ENCODE measurements around the gene SQSTM1. TPM values are rescaled to one million over a fixed set of nuclear protein-coding genes. Genes with fewer than 3 reads are reported as not detected.

The SQSTM1 gene
- total and polyA plus RNA-seq, 4 donors = 127 to 330 (median 256) TPM

DNA sequence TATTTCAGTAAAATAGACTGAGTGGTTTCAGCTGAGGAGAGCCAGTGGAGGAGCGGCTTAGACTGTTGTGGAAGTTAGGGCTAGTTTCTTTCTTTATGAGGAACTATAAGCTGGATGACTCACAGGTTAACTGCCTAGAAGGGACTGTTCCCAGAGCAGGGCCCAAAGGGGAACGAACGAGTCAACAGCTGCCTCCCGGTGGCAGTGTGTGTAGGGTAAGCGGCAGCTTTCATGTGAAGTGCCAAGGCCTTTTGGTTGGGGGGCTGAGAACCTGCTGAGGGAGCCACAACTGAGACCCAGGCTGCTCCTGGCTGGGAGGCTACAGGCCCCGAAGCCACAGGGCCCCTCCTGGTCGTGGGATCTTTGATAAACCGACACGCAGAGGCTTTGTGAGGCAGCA is 7.0 kb downstream of the SQSTM1 start:
- TF ChIP-seq, protein P1, sequence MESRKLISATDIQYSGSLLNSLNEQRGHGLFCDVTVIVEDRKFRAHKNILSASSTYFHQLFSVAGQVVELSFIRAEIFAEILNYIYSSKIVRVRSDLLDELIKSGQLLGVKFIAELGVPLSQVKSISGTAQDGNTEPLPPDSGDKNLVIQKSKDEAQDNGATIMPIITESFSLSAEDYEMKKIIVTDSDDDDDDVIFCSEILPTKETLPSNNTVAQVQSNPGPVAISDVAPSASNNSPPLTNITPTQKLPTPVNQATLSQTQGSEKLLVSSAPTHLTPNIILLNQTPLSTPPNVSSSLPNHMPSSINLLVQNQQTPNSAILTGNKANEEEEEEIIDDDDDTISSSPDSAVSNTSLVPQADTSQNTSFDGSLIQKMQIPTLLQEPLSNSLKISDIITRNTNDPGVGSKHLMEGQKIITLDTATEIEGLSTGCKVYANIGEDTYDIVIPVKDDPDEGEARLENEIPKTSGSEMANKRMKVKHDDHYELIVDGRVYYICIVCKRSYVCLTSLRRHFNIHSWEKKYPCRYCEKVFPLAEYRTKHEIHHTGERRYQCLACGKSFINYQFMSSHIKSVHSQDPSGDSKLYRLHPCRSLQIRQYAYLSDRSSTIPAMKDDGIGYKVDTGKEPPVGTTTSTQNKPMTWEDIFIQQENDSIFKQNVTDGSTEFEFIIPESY (IDR thresholded peaks at IDR 0.05) = no peak
- no peak for TF ChIP-seq HNF4G (IDR thresholded peaks at IDR 0.05)
- TF ChIP-seq FOXA1 (IDR thresholded peaks at IDR 0.05) = no peak
- TF ChIP-seq, protein P2, sequence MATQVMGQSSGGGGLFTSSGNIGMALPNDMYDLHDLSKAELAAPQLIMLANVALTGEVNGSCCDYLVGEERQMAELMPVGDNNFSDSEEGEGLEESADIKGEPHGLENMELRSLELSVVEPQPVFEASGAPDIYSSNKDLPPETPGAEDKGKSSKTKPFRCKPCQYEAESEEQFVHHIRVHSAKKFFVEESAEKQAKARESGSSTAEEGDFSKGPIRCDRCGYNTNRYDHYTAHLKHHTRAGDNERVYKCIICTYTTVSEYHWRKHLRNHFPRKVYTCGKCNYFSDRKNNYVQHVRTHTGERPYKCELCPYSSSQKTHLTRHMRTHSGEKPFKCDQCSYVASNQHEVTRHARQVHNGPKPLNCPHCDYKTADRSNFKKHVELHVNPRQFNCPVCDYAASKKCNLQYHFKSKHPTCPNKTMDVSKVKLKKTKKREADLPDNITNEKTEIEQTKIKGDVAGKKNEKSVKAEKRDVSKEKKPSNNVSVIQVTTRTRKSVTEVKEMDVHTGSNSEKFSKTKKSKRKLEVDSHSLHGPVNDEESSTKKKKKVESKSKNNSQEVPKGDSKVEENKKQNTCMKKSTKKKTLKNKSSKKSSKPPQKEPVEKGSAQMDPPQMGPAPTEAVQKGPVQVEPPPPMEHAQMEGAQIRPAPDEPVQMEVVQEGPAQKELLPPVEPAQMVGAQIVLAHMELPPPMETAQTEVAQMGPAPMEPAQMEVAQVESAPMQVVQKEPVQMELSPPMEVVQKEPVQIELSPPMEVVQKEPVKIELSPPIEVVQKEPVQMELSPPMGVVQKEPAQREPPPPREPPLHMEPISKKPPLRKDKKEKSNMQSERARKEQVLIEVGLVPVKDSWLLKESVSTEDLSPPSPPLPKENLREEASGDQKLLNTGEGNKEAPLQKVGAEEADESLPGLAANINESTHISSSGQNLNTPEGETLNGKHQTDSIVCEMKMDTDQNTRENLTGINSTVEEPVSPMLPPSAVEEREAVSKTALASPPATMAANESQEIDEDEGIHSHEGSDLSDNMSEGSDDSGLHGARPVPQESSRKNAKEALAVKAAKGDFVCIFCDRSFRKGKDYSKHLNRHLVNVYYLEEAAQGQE (IDR thresholded peaks at IDR 0.05) = no peak
- TF ChIP-seq, protein P3, sequence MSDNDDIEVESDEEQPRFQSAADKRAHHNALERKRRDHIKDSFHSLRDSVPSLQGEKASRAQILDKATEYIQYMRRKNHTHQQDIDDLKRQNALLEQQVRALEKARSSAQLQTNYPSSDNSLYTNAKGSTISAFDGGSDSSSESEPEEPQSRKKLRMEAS (IDR thresholded peaks at IDR 0.05) = no peak
- TF ChIP-seq FOXA2 (IDR thresholded peaks at IDR 0.05) = no peak
- TF ChIP-seq YY1 (IDR thresholded peaks at IDR 0.05) = no peak
- TF ChIP-seq SP1 (IDR thresholded peaks at IDR 0.05) = no peak
- Histone ChIP-seq H3K9ac (ENCODE audit: low read depth in 1 of 2, low read length in 2 of 2) (no peak overlapping the region), H3K9me3 (ENCODE audit: control insufficient read depth in 4 of 4, low read length in 3 of 4) (no peaks in the 10 kb centered on the region), H3K36me3 (ENCODE audit: control insufficient read depth in 4 of 4, insufficient read depth in 3 of 4, low read depth in 1 of 4, low read length in 3 of 4) (peaks cover 28 to 64% (median 59%) of the 10 kb centered on the region in 4 donors), H3K27me3 (ENCODE audit: control insufficient read depth in 4 of 4, insufficient read depth in 4 of 4, low read length in 3 of 4) (no peaks in the 10 kb centered on the region), H3K4me3 (ENCODE audit: low read depth in 1 of 3, low read length in 3 of 3) (no peak overlapping the region), H3K4me1 (ENCODE audit: control insufficient read depth in 4 of 4, insufficient read depth in 4 of 4, low read length in 3 of 4) (peaks cover 6 to 65% (median 47%) of the 10 kb centered on the region in 4 donors), H3K27ac (ENCODE audit: low read depth in 1 of 2, low read length in 2 of 2) (peak overlapping the region in 1 of 2 donors; percentile 14)
- 68% methylated on average over 9 of the region's 9 CpGs for WGBS
- DNase-seq (ENCODE audit: low spot score) = no peak

DNA sequence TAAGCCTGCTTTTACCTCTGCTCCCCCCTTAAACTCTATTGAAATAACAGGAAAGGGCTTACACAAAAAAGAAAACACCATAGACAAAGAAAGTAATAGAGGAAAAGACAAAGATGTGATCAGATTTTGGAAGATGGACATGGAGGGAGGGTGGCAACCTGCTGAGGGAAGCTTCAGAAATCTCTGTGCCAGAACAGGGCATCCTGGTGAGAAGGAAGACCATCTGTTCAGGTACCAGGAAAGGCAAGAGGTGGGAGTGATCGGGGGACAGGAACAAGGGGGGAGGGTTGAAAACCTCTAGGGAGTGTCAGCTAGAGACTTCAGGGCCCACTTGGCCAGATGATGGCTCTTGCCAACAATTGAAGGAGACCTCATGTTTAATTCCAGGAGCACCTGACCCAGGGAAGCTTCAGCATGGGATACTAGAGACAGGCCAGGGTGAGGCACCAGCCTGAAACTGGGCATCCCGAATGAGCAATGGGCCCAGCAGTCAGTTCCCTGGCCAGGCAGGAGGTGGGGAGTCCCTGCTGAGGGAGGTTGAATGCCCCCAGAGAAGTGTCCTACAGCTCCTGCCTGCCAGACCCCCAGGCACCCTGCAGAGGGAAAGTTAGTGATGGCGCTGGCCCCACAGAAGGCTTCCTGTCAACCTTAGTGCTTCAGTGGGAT is 8.2 kb downstream of the SQSTM1 start:
- Histone ChIP-seq H3K36me3 (ENCODE audit: control insufficient read depth in 4 of 4, insufficient read depth in 3 of 4, low read depth in 1 of 4, low read length in 3 of 4) (peaks cover 30 to 72% (median 68%) of the 10 kb centered on the region in 4 donors), H3K4me3 (ENCODE audit: low read depth in 1 of 3, low read length in 3 of 3) (no peak overlapping the region), H3K4me1 (ENCODE audit: control insufficient read depth in 4 of 4, insufficient read depth in 4 of 4, low read length in 3 of 4) (peaks cover 2 to 54% (median 42%) of the 10 kb centered on the region in 4 donors), H3K9me3 (ENCODE audit: control insufficient read depth in 4 of 4, low read length in 3 of 4) (no peaks in the 10 kb centered on the region), H3K9ac (ENCODE audit: low read depth in 1 of 2, low read length in 2 of 2) (no peak overlapping the region), H3K27ac (ENCODE audit: low read depth in 1 of 2, low read length in 2 of 2) (no peak overlapping the region), H3K27me3 (ENCODE audit: control insufficient read depth in 4 of 4, insufficient read depth in 4 of 4, low read length in 3 of 4) (no peaks in the 10 kb centered on the region)
- WGBS = 94% methylated on average over 3 of the region's 3 CpGs
- no peak for DNase-seq (ENCODE audit: low spot score)
- TF ChIP-seq, protein P4, sequence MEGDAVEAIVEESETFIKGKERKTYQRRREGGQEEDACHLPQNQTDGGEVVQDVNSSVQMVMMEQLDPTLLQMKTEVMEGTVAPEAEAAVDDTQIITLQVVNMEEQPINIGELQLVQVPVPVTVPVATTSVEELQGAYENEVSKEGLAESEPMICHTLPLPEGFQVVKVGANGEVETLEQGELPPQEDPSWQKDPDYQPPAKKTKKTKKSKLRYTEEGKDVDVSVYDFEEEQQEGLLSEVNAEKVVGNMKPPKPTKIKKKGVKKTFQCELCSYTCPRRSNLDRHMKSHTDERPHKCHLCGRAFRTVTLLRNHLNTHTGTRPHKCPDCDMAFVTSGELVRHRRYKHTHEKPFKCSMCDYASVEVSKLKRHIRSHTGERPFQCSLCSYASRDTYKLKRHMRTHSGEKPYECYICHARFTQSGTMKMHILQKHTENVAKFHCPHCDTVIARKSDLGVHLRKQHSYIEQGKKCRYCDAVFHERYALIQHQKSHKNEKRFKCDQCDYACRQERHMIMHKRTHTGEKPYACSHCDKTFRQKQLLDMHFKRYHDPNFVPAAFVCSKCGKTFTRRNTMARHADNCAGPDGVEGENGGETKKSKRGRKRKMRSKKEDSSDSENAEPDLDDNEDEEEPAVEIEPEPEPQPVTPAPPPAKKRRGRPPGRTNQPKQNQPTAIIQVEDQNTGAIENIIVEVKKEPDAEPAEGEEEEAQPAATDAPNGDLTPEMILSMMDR (IDR thresholded peaks at IDR 0.05; ENCODE audit: low read depth, low read length, missing input control) = no peak
- no peak for TF ChIP-seq HNF4G (IDR thresholded peaks at IDR 0.05)
- no peak for TF ChIP-seq HNF4A (conservative IDR thresholded peaks at IDR 0.05)
- no peak for TF ChIP-seq FOXA1 (IDR thresholded peaks at IDR 0.05)
- TF ChIP-seq JUND (IDR thresholded peaks at IDR 0.05) = no peak
- no peak for TF ChIP-seq YY1 (IDR thresholded peaks at IDR 0.05)
- TF ChIP-seq RAD21 (IDR thresholded peaks at IDR 0.05) = no peak
- no peak for TF ChIP-seq RXRA (IDR thresholded peaks at IDR 0.05)
- TF ChIP-seq, protein P2 (IDR thresholded peaks at IDR 0.05) = no peak
- TF ChIP-seq TAF1 (conservative IDR thresholded peaks at IDR 0.05) = no peak
- TF ChIP-seq, protein P5, sequence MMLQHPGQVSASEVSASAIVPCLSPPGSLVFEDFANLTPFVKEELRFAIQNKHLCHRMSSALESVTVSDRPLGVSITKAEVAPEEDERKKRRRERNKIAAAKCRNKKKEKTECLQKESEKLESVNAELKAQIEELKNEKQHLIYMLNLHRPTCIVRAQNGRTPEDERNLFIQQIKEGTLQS (IDR thresholded peaks at IDR 0.05) = no peak
- no peak for TF ChIP-seq FOXA2 (IDR thresholded peaks at IDR 0.05)
- TF ChIP-seq, protein P3 (IDR thresholded peaks at IDR 0.05) = no peak
- TF ChIP-seq EGR1 (IDR thresholded peaks at IDR 0.05; ENCODE audit: low read depth in 2 of 2) = no peak
- TF ChIP-seq GABPA (IDR thresholded peaks at IDR 0.05 in 1 of 2, conservative IDR thresholded peaks at IDR 0.05 in 1 of 2) = no peak
- no peak for TF ChIP-seq NR2F2 (IDR thresholded peaks at IDR 0.05)

Data from liver (tissue), 9 donors.